ENCODE results near the gene MAPK7.

DNA sequence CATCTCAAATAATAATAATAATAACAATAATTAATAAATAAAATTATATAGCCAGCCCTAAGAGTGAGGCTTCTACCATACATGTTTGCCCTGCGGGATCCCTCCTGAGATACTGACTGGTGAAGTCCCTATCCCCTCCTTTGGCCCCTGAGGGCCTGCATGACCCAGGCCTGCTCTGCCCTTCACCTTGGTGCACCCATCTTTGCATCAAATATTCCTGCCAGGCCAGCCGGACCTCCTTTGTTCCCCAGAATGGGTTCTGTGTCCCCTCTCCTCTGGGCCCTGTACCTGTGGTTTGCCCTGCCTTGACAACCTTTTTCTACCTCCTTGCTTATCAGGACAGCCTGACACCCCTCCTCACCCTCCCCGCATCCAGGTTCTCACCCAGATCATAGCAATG lies 30.8 kb downstream of the MAPK7 start:
- TF ChIP-seq POLR2A (IDR thresholded peaks at IDR 0.05; ENCODE audit: low read depth, low read length) (no peak), PAX5 (IDR thresholded peaks at IDR 0.05; ENCODE audit: insufficient read depth, low read length, severe bottlenecking) (no peak)

Measured in GM12891 (cell line).